Endothelial cell of umbilical vein (primary cell): ENCODE measurements around the gene DDX27. TPM values are rescaled to one million over a fixed set of nuclear protein-coding genes. Genes with fewer than 3 reads are reported as not detected.

Experiments used
- BruUV-seq: library from RNA; stranded (reverse); fragments of 400-500 nt; replicated peaks from 2 replicates; lab custom pipeline; 2021; lab: Mats Ljungman, UMichigan
- CTCF ChIA-PET: fragments of 300-600, 350-600 bp; sonication (Branson Sonifier 250); formaldehyde crosslinking; loops from one replicate; lab custom pipeline; 2021; ENCODE audit warnings: antibody characterized with exemption, inconsistent platforms; lab: Charles Lee
- POLR2A ChIA-PET: fragments of 300-600, 350-600 bp; sonication (Branson Sonifier 250); formaldehyde crosslinking; loops from one replicate; lab custom pipeline; 2021; ENCODE audit warnings: antibody characterized with exemption, inconsistent platforms; lab: Charles Lee
- DNase-seq: peaks from one replicate; pipeline ENCODE4 v3.0.0-alpha.2; 2011; ENCODE audit warnings: low read depth, low spot score
- FAIRE-seq: peaks from 2 replicates; lab custom pipeline; 2011; peaks lifted over from hg19 to GRCh38; lab: Jason Lieb, UNC
- H2AFZ ChIP-seq: 2 replicates; pipeline ENCODE4 v1.6.0; 2012; ENCODE audit warnings: low read depth, low read length, control low read depth, inconsistent platforms
- H3K27ac ChIP-seq: 2 replicates; pipeline ENCODE4 v1.5.1; 2011; ENCODE audit warnings: low read depth, mild to moderate bottlenecking, control low read depth, low read length, moderate library complexity; ENCODE audit not compliant: insufficient read depth
- H3K27me3 ChIP-seq, 2 experiments: 2 replicates each; pipeline versions ENCODE4 v1.6.0 to v1.6.1; 2011; ENCODE audit warnings: low read length in 2 of 2, mixed read lengths in 1 of 2; ENCODE audit not compliant: control insufficient read depth in 2 of 2, insufficient read depth in 2 of 2
- H3K36me3 ChIP-seq, 2 experiments: 2 replicates in 1 of 2; 3 replicates in 1 of 2; pipeline ENCODE4 v1.5.1; 2011; ENCODE audit warnings: low read length in 2 of 2, mild to moderate bottlenecking in 1 of 2, moderate library complexity in 1 of 2; ENCODE audit not compliant: control insufficient read depth in 2 of 2, insufficient read depth in 2 of 2; ENCODE audit errors: extremely low read depth in 1 of 2
- H3K4me1 ChIP-seq: 3 replicates; pipeline ENCODE4 v1.5.1; 2011; ENCODE audit warnings: mild to moderate bottlenecking, low read length; ENCODE audit not compliant: control insufficient read depth, insufficient read depth; ENCODE audit errors: extremely low read depth
- H3K4me2 ChIP-seq: 2 replicates; pipeline ENCODE4 v1.6.1; 2011; ENCODE audit warnings: low read length, control low read depth, mixed read lengths; ENCODE audit not compliant: insufficient read depth
- H3K4me3 ChIP-seq, 3 experiments: fragments of 200-600 bp in 1 of 3; sonication (generic), shearing (Covaris generic) in 1 of 3; replicated peaks in 1 of 3; 2 replicates each; pipeline ENCODE4 v1.5.1; 2011 to 2016; ENCODE audit warnings: control low read depth in 3 of 3, low read length in 3 of 3, mild to moderate bottlenecking in 2 of 3, inconsistent platforms in 1 of 3, low read depth in 1 of 3, moderate library complexity in 1 of 3; ENCODE audit not compliant: insufficient read depth in 1 of 3
- H3K79me2 ChIP-seq: 2 replicates; pipeline ENCODE4 v1.6.0; 2012; ENCODE audit warnings: low read length, inconsistent platforms; ENCODE audit not compliant: control insufficient read depth, insufficient read depth
- H3K9ac ChIP-seq: replicated peaks from 2 replicates; pipeline ENCODE3; 2011; ENCODE audit warnings: low read length, control low read depth; ENCODE audit not compliant: insufficient read depth; ENCODE audit errors: extremely low read depth
- H3K9me1 ChIP-seq: replicated peaks from 3 replicates; pipeline ENCODE4 v1.6.0; 2011; ENCODE audit warnings: mild to moderate bottlenecking, low read length; ENCODE audit not compliant: control insufficient read depth, insufficient read depth; ENCODE audit errors: extremely low read depth
- H3K9me3 ChIP-seq: replicated peaks from 2 replicates; pipeline ENCODE4 v1.5.1; 2012; ENCODE audit warnings: low read length, inconsistent platforms; ENCODE audit not compliant: control insufficient read depth, insufficient read depth
- H4K20me1 ChIP-seq: replicated peaks from 2 replicates; pipeline ENCODE3; 2011; ENCODE audit warnings: mild to moderate bottlenecking, low read length; ENCODE audit not compliant: control insufficient read depth, insufficient read depth; ENCODE audit errors: extremely low read depth
- CTCF ChIP-seq, 2 donors: IDR thresholded peaks; 1 replicate in 1 of 2; 2 replicates in 1 of 2; pipeline ENCODE4 v1.5.1; 2011; ENCODE audit warnings: low read length in 2 of 2, mild to moderate bottlenecking in 2 of 2, moderate library complexity in 2 of 2, control low read depth in 1 of 2, inconsistent platforms in 1 of 2, low read depth in 1 of 2; ENCODE audit not compliant: insufficient read depth in 1 of 2; ENCODE audit errors: extremely low read depth in 1 of 2
- EZH2 ChIP-seq: IDR thresholded peaks from 2 replicates; pipeline ENCODE4 v1.6.1; 2012; ENCODE audit warnings: borderline replicate concordance, low read depth, mild to moderate bottlenecking, moderate library complexity, low read length, inconsistent platforms; ENCODE audit not compliant: severe bottlenecking
- FOS ChIP-seq: IDR thresholded peaks from 2 replicates; pipeline ENCODE4 v1.6.1; 2011; ENCODE audit warnings: mild to moderate bottlenecking, low read length, moderate library complexity, borderline replicate concordance; ENCODE audit not compliant: insufficient read depth
- GATA2 ChIP-seq: IDR thresholded peaks from 2 replicates; pipeline ENCODE4 v1.7.0; 2011; ENCODE audit warnings: low read depth, mild to moderate bottlenecking, moderate library complexity, mixed read lengths, low read length; ENCODE audit not compliant: insufficient read length, insufficient read depth
- JUN ChIP-seq: IDR thresholded peaks from 2 replicates; pipeline ENCODE4 v1.6.1; 2011; ENCODE audit warnings: borderline replicate concordance, low read depth; ENCODE audit not compliant: insufficient read length, insufficient read depth
- MYC ChIP-seq: IDR thresholded peaks from one replicate; pipeline ENCODE4 v1.6.1; 2011; ENCODE audit warnings: mild to moderate bottlenecking, low read depth, low read length
- POLR2A ChIP-seq: IDR thresholded peaks from 2 replicates; pipeline ENCODE4 v1.6.1; 2012; ENCODE audit warnings: low read depth, mild to moderate bottlenecking, control low read depth, low read length
- POLR2AphosphoS5 ChIP-seq: IDR thresholded peaks from 2 replicates; pipeline ENCODE4 v1.6.1; 2012; ENCODE audit warnings: low read depth, mild to moderate bottlenecking, control low read depth, low read length, moderate library complexity; ENCODE audit not compliant: insufficient read depth
- dilution Hi-C: fragments of 300-500 bp; cut with MboI; formaldehyde crosslinking; loops from one replicate; pipeline ENCODE4 v1.15.0; 2019; ENCODE audit warnings: low sequenced_read_pairs; ENCODE audit not compliant: extremely low pct_ligation_motif_present
- intact Hi-C: fragments of 100-400 bp; cut with micrococcal nuclease; formaldehyde crosslinking; loops from one replicate; pipeline ENCODE4 v1.10.0; 2022
- polyA plus RNA-seq, 4 experiments: library from polyadenylated mRNA; depleted of rRNA in 3 of 4; stranded (reverse) in 3 of 4; unstranded in 1 of 4; fragments of >200 nt; gene quantifications; 2 replicates each; pipeline versions ENCODE4 v1.2.1 to v1.2.3, GENCODE V29; 2011 to 2012; ENCODE audit warnings: missing spikeins in 1 of 4
- total RNA-seq: library from RNA; stranded (reverse); gene quantifications from 2 replicates; pipeline ENCODE4 v1.2.3, GENCODE V29; 2021
- TF ChIP-seq, protein P1 (sequence below): IDR thresholded peaks from 2 replicates; pipeline ENCODE4 v1.6.1; 2011; ENCODE audit not compliant: insufficient read depth, insufficient read length

DDX27 gene
- total and polyA plus RNA-seq, 2 donors (not counting 3 experiments of a cell fraction or from before 2014, with no cell fraction given): 24.0 to 25.7 TPM

DNA sequence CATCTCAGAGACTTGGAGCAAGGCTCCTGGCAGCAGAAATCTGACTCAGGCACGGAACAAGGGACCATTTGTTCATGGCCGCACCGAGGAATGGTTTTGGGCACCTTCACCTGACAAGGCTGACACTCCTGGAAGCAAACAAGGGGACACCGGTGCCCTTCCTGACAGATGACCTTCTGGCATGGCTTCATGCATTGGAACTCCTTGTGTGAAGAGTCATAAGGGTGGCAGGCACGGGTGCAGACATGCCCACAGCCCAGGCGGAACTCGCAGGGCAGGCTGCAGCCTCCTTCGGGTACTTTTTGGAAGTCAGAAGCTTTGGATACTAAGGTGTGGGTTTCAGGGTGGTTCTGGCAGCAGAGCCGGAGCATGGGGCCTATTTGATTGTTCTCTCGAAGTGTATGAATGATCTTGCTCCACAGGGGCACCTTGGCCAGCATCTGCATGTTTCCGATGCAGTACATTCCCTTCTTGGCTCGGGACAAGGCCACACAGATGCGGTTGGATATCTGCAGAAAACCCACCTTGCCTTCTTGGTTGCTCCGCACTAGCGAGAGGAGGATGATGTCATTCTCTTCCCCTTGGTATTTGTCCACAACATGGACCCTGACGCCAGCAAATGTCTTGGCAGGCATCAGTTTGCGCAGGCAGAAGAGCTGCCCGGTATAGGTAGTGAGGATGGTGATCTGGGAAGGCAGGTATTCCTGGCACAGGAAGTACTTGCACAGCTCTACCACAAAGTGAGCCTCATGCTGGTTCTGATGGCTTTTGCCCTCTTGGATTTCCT lies 29.9 kb downstream of the DDX27 start:
- no peak overlapping the region for H3K4me2 ChIP-seq
- intact Hi-C loops: no loop called here
- H4K20me1 ChIP-seq: no peaks in the 10 kb centered on the region
- H3K27me3 ChIP-seq: no peaks in the 10 kb centered on the region
- H3K9me1 ChIP-seq: no peaks in the 10 kb centered on the region
- no peak for DNase-seq
- BruUV-seq: TSS peak; percentile 12
- no peak overlapping the region for H2AFZ ChIP-seq
- H3K36me3 ChIP-seq: peaks cover 33 to 42% of the 10 kb centered on the region in 2 experiments
- no peak overlapping the region for H3K9ac ChIP-seq
- CTCF ChIA-PET: interaction anchor here (1.8 to 2.1 kb wide), 2 partner anchors 18 to 71 kb away, joined by 4 to 5 read pairs; no protein-coding TSS in a partner anchor
- no peak overlapping the region for H3K27ac ChIP-seq
- H3K4me1 ChIP-seq: peaks cover 26% of the 10 kb centered on the region
- no peaks in the 10 kb centered on the region for H3K9me3 ChIP-seq
- no peaks in the 10 kb centered on the region for H3K79me2 ChIP-seq
- no peak overlapping the region for H3K4me3 ChIP-seq
- FAIRE-seq: peak; percentile 58
- no peak for TF ChIP-seq POLR2AphosphoS5
- no peak for TF ChIP-seq FOS
- no peak for TF ChIP-seq EZH2
- TF ChIP-seq MYC: no peak
- no peak for TF ChIP-seq JUN
- TF ChIP-seq, protein P1, sequence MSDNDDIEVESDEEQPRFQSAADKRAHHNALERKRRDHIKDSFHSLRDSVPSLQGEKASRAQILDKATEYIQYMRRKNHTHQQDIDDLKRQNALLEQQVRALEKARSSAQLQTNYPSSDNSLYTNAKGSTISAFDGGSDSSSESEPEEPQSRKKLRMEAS: no peak
- no peak for TF ChIP-seq POLR2A
- TF ChIP-seq GATA2: no peak
- TF ChIP-seq CTCF (IDR thresholded peaks at IDR 0.05; ENCODE audit: extremely low read depth in 1 of 2, insufficient read depth in 1 of 2, low read depth in 1 of 2, low read length in 2 of 2): no peak
- dilution Hi-C loops: no loop called here
- POLR2A ChIA-PET: interaction anchor here (0.9 kb wide), 1 partner anchor 29 kb away, joined by 3 read pairs; the partner anchor contains the start of gene ZNFX1
